IMR-90 (cell line): Measurements from ENCODE around the gene UPK3A. TPM values are rescaled to one million over a fixed set of nuclear protein-coding genes. Genes with fewer than 3 reads are reported as not detected.

Source experiments
- ATAC-seq: fragments of 200-7000 bp; cut with Tn5 transposase; 2 replicates; pipeline ENCODE4 v1.9.1; 2020; ENCODE audit warnings: low read depth, mild to moderate bottlenecking, moderate library complexity
- BruUV-seq: library from RNA; stranded (reverse); fragments of 400-500 nt; replicated peaks from 2 replicates; lab custom pipeline; 2021; lab: Mats Ljungman, UMichigan
- CTCF ChIA-PET: fragments of 300-600 bp; formaldehyde crosslinking; extraction: SDS; loops from one replicate; lab custom pipeline; 2021; ENCODE audit warnings: antibody characterized with exemption; lab: Yijun Ruan, JAX
- POLR2A ChIA-PET: fragments of 300-600 bp; sonication (Branson Sonifier 250); formaldehyde crosslinking; loops from one replicate; lab custom pipeline; 2022; ENCODE audit warnings: antibody characterized with exemption; ENCODE audit not compliant: unreplicated experiment; lab: Charles Lee
- DNase-seq: peaks from one replicate; pipeline ENCODE4 v3.0.0; 2013
- H2AFZ ChIP-seq: replicated peaks from 2 replicates; pipeline ENCODE3; 2013; ENCODE audit warnings: low read length, mild to moderate bottlenecking; ENCODE audit not compliant: poor library complexity
- H2AK5ac ChIP-seq: 2 replicates; pipeline ENCODE4 v1.6.1; 2013; ENCODE audit warnings: low read depth, low read length, inconsistent platforms
- H2AK9ac ChIP-seq: replicated peaks from 2 replicates; pipeline ENCODE3; 2013; ENCODE audit warnings: mild to moderate bottlenecking, low read depth, low read length, moderate library complexity; ENCODE audit not compliant: poor library complexity
- H2BK120ac ChIP-seq: 2 replicates; pipeline ENCODE4 v1.6.1; 2013; ENCODE audit warnings: low read depth, low read length, inconsistent platforms
- H2BK15ac ChIP-seq: 3 replicates; pipeline ENCODE4 v1.6.1; 2013; ENCODE audit warnings: low read depth, low read length, inconsistent platforms
- H2BK20ac ChIP-seq: 2 replicates; pipeline ENCODE4 v1.6.1; 2013; ENCODE audit warnings: low read depth, mild to moderate bottlenecking, inconsistent platforms, low read length, moderate library complexity
- H2BK5ac ChIP-seq: 2 replicates; pipeline ENCODE4 v1.6.1; 2013; ENCODE audit warnings: mild to moderate bottlenecking, low read depth, low read length, inconsistent platforms; ENCODE audit not compliant: poor library complexity, severe bottlenecking
- H3K14ac ChIP-seq: replicated peaks from 2 replicates; pipeline ENCODE4 v1.6.1; 2013; ENCODE audit warnings: low read depth, low read length, inconsistent platforms
- H3K18ac ChIP-seq: 2 replicates; pipeline ENCODE4 v1.6.1; 2013; ENCODE audit warnings: low read depth, low read length, control low read depth
- H3K23ac ChIP-seq: 2 replicates; pipeline ENCODE4 v1.6.1; 2013; ENCODE audit warnings: low read depth, low read length, inconsistent platforms
- H3K27ac ChIP-seq: 2 replicates; pipeline ENCODE4 v1.5.1; 2013; ENCODE audit warnings: mild to moderate bottlenecking, control low read depth, low read length; ENCODE audit not compliant: insufficient read depth
- H3K27me3 ChIP-seq: 2 replicates; pipeline ENCODE4 v1.6.1; 2013; ENCODE audit warnings: low read length; ENCODE audit not compliant: control insufficient read depth, insufficient read depth
- H3K36me3 ChIP-seq: 2 replicates; pipeline ENCODE4 v1.6.1; 2013; ENCODE audit warnings: low read length, mixed read lengths; ENCODE audit not compliant: control insufficient read depth, insufficient read depth
- H3K4ac ChIP-seq: 2 replicates; pipeline ENCODE4 v1.6.1; 2013; ENCODE audit warnings: low read depth, low read length, inconsistent platforms
- H3K4me1 ChIP-seq: 2 replicates; pipeline ENCODE4 v1.6.1; 2013; ENCODE audit warnings: low read length, mixed read lengths; ENCODE audit not compliant: control insufficient read depth, insufficient read depth
- H3K4me2 ChIP-seq: 2 replicates; pipeline ENCODE4 v1.6.1; 2013; ENCODE audit warnings: low read depth, mild to moderate bottlenecking, control low read depth, low read length, moderate library complexity
- H3K4me3 ChIP-seq: 2 replicates; pipeline ENCODE4 v1.5.1; 2013; ENCODE audit warnings: low read depth, mild to moderate bottlenecking, control low read depth, low read length, moderate library complexity; ENCODE audit not compliant: insufficient read depth
- H3K56ac ChIP-seq: 2 replicates; pipeline ENCODE4 v1.6.1; 2013; ENCODE audit warnings: low read length, inconsistent platforms; ENCODE audit not compliant: insufficient read depth; ENCODE audit errors: extremely low read depth
- H3K79me1 ChIP-seq, 2 experiments: 2 replicates each; pipeline ENCODE4 v1.6.1; 2013; ENCODE audit warnings: low read length in 2 of 2, inconsistent platforms in 1 of 2, low read depth in 1 of 2
- H3K9ac ChIP-seq: 2 replicates; pipeline ENCODE4 v1.6.1; 2013; ENCODE audit warnings: low read depth, low read length, control low read depth
- H3K9me1 ChIP-seq: 2 replicates; pipeline ENCODE4 v1.6.1; 2013; ENCODE audit warnings: low read length, inconsistent platforms; ENCODE audit not compliant: insufficient read depth
- H3K9me3 ChIP-seq: 2 replicates; pipeline ENCODE4 v1.6.1; 2013; ENCODE audit warnings: low read length; ENCODE audit not compliant: control insufficient read depth, insufficient read depth
- H4K20me1 ChIP-seq: 2 replicates; pipeline ENCODE4 v1.6.1; 2013; ENCODE audit warnings: low read length, inconsistent platforms; ENCODE audit not compliant: insufficient read depth
- H4K5ac ChIP-seq: 2 replicates; pipeline ENCODE4 v1.6.1; 2013; ENCODE audit warnings: mild to moderate bottlenecking, low read depth, low read length, control low read depth
- H4K8ac ChIP-seq, 2 experiments: 2 replicates each; pipeline ENCODE4 v1.6.1; 2013; ENCODE audit warnings: low read depth in 2 of 2, low read length in 2 of 2, control low read depth in 1 of 2, inconsistent platforms in 1 of 2
- H4K91ac ChIP-seq: 2 replicates; pipeline ENCODE4 v1.6.1; 2013; ENCODE audit warnings: low read depth, low read length, inconsistent platforms; ENCODE audit not compliant: insufficient read depth
- CEBPB ChIP-seq: IDR thresholded peaks from 2 replicates; pipeline ENCODE4 v1.6.1; 2012; ENCODE audit warnings: low read depth, low read length, improper control_type of control experiment
- CHD1 ChIP-seq: IDR thresholded peaks from 2 replicates; pipeline ENCODE4 v1.6.1; 2012; ENCODE audit warnings: low read depth, low read length, improper control_type of control experiment
- ELK1 ChIP-seq: fragments of 150-350 bp; IDR thresholded peaks from 2 replicates; pipeline ENCODE4 v1.6.1; 2016; ENCODE audit warnings: low read depth, mild to moderate bottlenecking, low read length, moderate library complexity, borderline replicate concordance
- MAZ ChIP-seq: IDR thresholded peaks from 2 replicates; pipeline ENCODE4 v1.6.1; 2012; ENCODE audit warnings: low read depth, mild to moderate bottlenecking, low read length, improper control_type of control experiment, moderate library complexity, borderline replicate concordance
- MXI1 ChIP-seq: IDR thresholded peaks from 2 replicates; pipeline ENCODE4 v1.6.1; 2012; ENCODE audit warnings: low read depth, mild to moderate bottlenecking, low read length, moderate library complexity, borderline replicate concordance
- NFE2L2 ChIP-seq: fragments of 150-350 bp; IDR thresholded peaks from 2 replicates; pipeline ENCODE4 v1.6.1; 2016; ENCODE audit warnings: low read depth, mild to moderate bottlenecking, low read length
- POLR2A ChIP-seq: IDR thresholded peaks from 2 replicates; pipeline ENCODE4 v1.6.1; 2012; ENCODE audit warnings: mild to moderate bottlenecking, low read depth, low read length
- RAD21 ChIP-seq: IDR thresholded peaks from 2 replicates; pipeline ENCODE4 v1.6.1; 2012; ENCODE audit warnings: low read length, improper control_type of control experiment
- WGBS, 2 experiments: methylation state at CpG; one replicate each; pipeline versions ENCODE4 v1.1.5 to v1.1.7; 2013; ENCODE audit warnings: missing lambda C conversion rate in 2 of 2; ENCODE audit not compliant: insufficient read length in 1 of 2; ENCODE audit errors: extremely low coverage in 2 of 2; 5-methylcytosine and 5-hydroxymethylcytosine counted together
- dilution Hi-C: fragments of 300-500 bp; cut with HindIII; formaldehyde crosslinking; loops from one replicate; pipeline ENCODE4 v1.14.3; 2018; ENCODE audit warnings: low sequenced_read_pairs; ENCODE audit not compliant: unreplicated experiment
- in situ Hi-C: fragments of 300-500 bp; cut with MboI; formaldehyde crosslinking; loops from 3 replicates; pipeline ENCODE4 v1.14.3; 2019; ENCODE audit warnings: low sequenced_read_pairs, inconsistent platforms, mixed read lengths
- intact Hi-C: fragments of 100-400 bp; cut with micrococcal nuclease; formaldehyde crosslinking; loops from 2 replicates; pipeline ENCODE4 v1.10.0; 2022
- polyA plus RNA-seq, 3 experiments: library from polyadenylated mRNA; depleted of rRNA; stranded (reverse); fragments of >200 nt; gene quantifications; 2 replicates each; pipeline ENCODE4 v1.2.3, GENCODE V29; 2012; ENCODE audit warnings: low replicate concordance in 1 of 3
- total RNA-seq: library from RNA; depleted of rRNA; stranded (reverse); fragments of >200 nt; gene quantifications from 2 replicates; pipeline ENCODE4 v1.2.3, GENCODE V29; 2012

UPK3A gene
- total and polyA plus RNA-seq, 2 of the 4 experiments (the other 2 are of a cell fraction): not detected

DNA sequence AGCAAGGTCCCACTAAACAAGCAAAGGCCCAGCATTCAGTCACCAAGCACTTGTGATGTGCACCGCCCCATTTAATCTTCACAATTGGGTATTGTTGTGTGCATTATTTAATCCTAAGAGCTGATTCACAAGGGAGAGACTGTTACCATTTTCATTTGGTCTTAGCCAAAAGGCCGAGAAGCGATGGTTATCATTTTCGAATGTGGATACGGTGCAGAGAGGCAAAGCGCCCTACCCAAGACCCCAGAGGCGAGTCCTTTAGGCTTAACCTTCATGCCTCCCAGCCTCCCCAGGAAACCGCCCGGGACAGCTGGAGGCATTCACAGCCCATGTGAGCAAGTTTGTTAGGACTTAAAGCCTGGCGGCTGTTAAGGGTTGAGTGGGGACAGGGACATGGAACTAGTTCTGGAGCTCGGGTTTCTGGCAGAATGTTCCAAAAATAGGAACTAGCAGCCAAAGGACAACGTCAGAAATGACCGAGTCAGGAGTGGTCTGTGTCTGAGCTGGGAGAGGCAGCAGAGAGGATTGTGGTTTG, 13.0 kb upstream of the UPK3A start:
- Histone ChIP-seq H2AK5ac (0 out of 2 replicates have a peak overlapping the region, but pooled peaks have one; percentile 56), H3K23ac (no peak overlapping the region), H2AFZ (peak overlapping the region; percentile 16), H4K20me1 (no peaks in the 10 kb centered on the region), H3K9me3 (no peaks in the 10 kb centered on the region), H2BK5ac (no peak overlapping the region), H3K27me3 (peaks cover 8% of the 10 kb centered on the region), H2BK20ac (no peak overlapping the region; the same call in 1 of the 2 replicates), H3K56ac (no peak overlapping the region), H3K4ac (no peak overlapping the region), H4K5ac (no peak overlapping the region; the same call in 1 of the 2 replicates), H2BK15ac (no peak overlapping the region), H3K4me3 (no peak overlapping the region), H3K36me3 (no peaks in the 10 kb centered on the region), H2BK120ac (no peak overlapping the region), H3K4me2 (no peak overlapping the region), H3K14ac (peak overlapping the region; percentile 21; the same call in 1 of the 2 replicates), H3K18ac (no peak overlapping the region), H3K79me1 (no peaks in the 10 kb centered on the region), H4K91ac (no peak overlapping the region), H3K9me1 (no peaks in the 10 kb centered on the region), H3K9ac (no peak overlapping the region), H3K4me1 (peaks cover 9% of the 10 kb centered on the region), H3K27ac (no peak overlapping the region; the same call in 1 of the 2 replicates), H2AK9ac (no peak overlapping the region), H4K8ac (peak overlapping the region in 1 of 2 experiments; percentile 3; a peak in 1 of 4 replicates)
- ATAC-seq: no peak
- ChIA-PET POLR2A (interaction anchor here (0.7 kb wide), 1 partner anchor 19 kb away, joined by 3 read pairs; no protein-coding TSS in a partner anchor), CTCF (interaction anchor here (2.6 kb wide), 1 partner anchor 281 kb away, joined by 10 read pairs; no protein-coding TSS in a partner anchor)
- in situ Hi-C loops: no loop called here
- intact Hi-C loops: no loop called here
- 35% methylated on average over 7 of the region's 13 CpGs; no CpG with 5 or more reads in 1 of the 2 experiments for WGBS, 2 experiments
- TF ChIP-seq POLR2A (no peak), RAD21 (no peak), ELK1 (no peak), MAZ (no peak), NFE2L2 (no peak), CEBPB (no peak), MXI1 (no peak), CHD1 (no peak)
- dilution Hi-C loops: no loop called here
- BruUV-seq: no TSS peak
- DNase-seq: no peak
